ENCODE results near the gene CDH22. TPM values are rescaled to one million over a fixed set of nuclear protein-coding genes. Genes with fewer than 3 reads are reported as not detected.

The CDH22 gene
- total and polyA plus RNA-seq, 2 donors (not counting 1 experiment from before 2014, with no cell fraction given) = not detected

DNA sequence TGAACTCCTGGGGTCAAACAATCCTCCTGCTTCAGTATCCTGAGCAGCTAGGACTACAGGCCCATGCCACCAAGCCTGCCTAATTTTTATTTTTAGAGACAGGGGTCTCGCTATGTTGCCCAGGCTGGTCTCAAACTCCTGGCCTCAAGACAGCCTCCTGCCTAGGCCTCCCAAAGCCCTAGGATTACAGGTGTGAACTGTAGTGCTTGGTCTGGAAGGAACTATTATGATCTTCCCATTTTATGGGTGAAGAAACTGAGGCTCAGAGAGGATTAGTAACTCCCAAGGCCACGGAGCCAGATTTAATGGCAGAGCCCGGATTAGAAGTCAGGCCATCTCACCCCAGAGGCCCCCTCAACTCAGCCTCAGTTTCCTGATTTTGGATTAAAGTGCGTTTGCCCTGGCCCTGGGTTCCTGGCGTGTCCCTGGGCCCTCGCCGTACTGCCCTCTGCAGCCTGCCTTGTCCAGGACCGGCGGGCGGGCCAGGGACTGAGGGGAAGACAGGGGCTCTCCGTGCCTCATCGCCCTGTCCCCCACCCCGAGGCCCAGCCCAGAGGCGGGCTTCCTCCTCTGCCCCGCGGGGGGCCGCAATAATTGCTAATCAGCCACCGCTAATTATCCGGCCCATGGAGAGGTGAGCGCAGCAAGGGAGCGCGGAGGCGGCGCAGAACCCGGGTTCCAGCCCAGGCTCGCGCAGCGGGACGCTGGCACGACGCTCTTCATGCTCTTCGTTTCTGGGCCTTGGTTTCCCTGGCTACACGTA is 155.3 kb downstream of the CDH22 start:
- DNase-seq (ENCODE audit: low read depth in 2 of 2) = no peak
- TF ChIP-seq EZH2 (IDR thresholded peaks at IDR 0.05; ENCODE audit: low read length, missing control alignments) = no peak
- TF ChIP-seq, protein P1, sequence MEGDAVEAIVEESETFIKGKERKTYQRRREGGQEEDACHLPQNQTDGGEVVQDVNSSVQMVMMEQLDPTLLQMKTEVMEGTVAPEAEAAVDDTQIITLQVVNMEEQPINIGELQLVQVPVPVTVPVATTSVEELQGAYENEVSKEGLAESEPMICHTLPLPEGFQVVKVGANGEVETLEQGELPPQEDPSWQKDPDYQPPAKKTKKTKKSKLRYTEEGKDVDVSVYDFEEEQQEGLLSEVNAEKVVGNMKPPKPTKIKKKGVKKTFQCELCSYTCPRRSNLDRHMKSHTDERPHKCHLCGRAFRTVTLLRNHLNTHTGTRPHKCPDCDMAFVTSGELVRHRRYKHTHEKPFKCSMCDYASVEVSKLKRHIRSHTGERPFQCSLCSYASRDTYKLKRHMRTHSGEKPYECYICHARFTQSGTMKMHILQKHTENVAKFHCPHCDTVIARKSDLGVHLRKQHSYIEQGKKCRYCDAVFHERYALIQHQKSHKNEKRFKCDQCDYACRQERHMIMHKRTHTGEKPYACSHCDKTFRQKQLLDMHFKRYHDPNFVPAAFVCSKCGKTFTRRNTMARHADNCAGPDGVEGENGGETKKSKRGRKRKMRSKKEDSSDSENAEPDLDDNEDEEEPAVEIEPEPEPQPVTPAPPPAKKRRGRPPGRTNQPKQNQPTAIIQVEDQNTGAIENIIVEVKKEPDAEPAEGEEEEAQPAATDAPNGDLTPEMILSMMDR (conservative IDR thresholded peaks at IDR 0.05 in 1 of 2, IDR thresholded peaks at IDR 0.05 in 1 of 2; ENCODE audit: low read depth in 1 of 2, low read length in 2 of 2) = no peak
- Histone ChIP-seq H3K27me3 (ENCODE audit: control insufficient read depth, insufficient read depth, low read length) (peaks cover 6% of the 10 kb centered on the region), H3K27ac (ENCODE audit: insufficient read depth, low read length) (no peak overlapping the region), H2AFZ (ENCODE audit: low read length) (no peak overlapping the region), H4K20me1 (ENCODE audit: control insufficient read depth, extremely low read depth, insufficient read depth, low read length) (no peaks in the 10 kb centered on the region), H3K4me2 (ENCODE audit: extremely low read depth, insufficient read depth, low read length) (no peak overlapping the region), H3K79me2 (ENCODE audit: control insufficient read depth, insufficient read depth, low read length) (no peaks in the 10 kb centered on the region), H3K36me3 (ENCODE audit: control insufficient read depth, insufficient read depth, low read length) (no peaks in the 10 kb centered on the region), H3K9me3 (ENCODE audit: control insufficient read depth, insufficient read depth, low read depth, low read length) (no peaks in the 10 kb centered on the region), H3K9ac (ENCODE audit: insufficient read depth, low read length) (no peak overlapping the region), H3K4me3 (replicated peaks in 1 of 4; ENCODE audit: control extremely low read depth in 1 of 4, insufficient read depth in 1 of 4, low read depth in 3 of 4, low read length in 4 of 4) (no peak overlapping the region), H3K4me1 (ENCODE audit: control insufficient read depth, extremely low read depth, insufficient read depth, low read length) (no peaks in the 10 kb centered on the region)

- no peak for DNase-seq (ENCODE audit: low read depth in 2 of 2)
- no peak for TF ChIP-seq EZH2 (IDR thresholded peaks at IDR 0.05; ENCODE audit: low read length, missing control alignments)
- TF ChIP-seq, protein P1 (conservative IDR thresholded peaks at IDR 0.05 in 1 of 2, IDR thresholded peaks at IDR 0.05 in 1 of 2; ENCODE audit: low read depth in 1 of 2, low read length in 2 of 2) = peak in 1 of 2 donors; percentile 15
These were observed 156.4 kb downstream of the CDH22 start for GRCh38 chr20:46151936-46152335.

DNA sequence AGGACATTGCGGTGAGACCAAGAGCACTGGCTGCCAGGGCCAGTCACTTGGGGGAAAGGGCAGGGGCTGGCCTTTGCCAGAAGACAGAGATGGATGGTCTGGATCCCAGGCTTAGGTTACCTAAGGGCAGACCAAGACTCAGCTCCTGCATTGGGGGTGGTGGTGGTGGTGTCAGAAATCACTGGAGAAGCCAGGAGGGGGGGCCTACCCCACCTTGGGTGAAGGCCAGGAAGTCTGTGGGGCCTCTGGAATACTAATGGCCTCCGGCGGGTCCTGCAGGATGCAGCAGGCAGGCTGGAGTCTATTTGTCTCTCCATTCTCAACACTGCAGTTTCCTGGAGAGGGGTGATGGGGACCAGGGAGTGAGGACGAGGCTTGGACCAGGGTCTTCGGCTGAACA is 157.4 kb downstream of the CDH22 start:
- Histone ChIP-seq H3K79me2 (ENCODE audit: control insufficient read depth, insufficient read depth, low read length) (no peaks in the 10 kb centered on the region), H3K9ac (ENCODE audit: insufficient read depth, low read length) (no peak overlapping the region), H4K20me1 (ENCODE audit: control insufficient read depth, extremely low read depth, insufficient read depth, low read length) (no peaks in the 10 kb centered on the region), H3K4me3 (replicated peaks in 1 of 4; ENCODE audit: control extremely low read depth in 1 of 4, insufficient read depth in 1 of 4, low read depth in 3 of 4, low read length in 4 of 4) (no peak overlapping the region), H2AFZ (ENCODE audit: low read length) (no peak overlapping the region), H3K4me2 (ENCODE audit: extremely low read depth, insufficient read depth, low read length) (no peak overlapping the region), H3K27me3 (ENCODE audit: control insufficient read depth, insufficient read depth, low read length) (peaks cover 6% of the 10 kb centered on the region), H3K4me1 (ENCODE audit: control insufficient read depth, extremely low read depth, insufficient read depth, low read length) (no peaks in the 10 kb centered on the region), H3K9me3 (ENCODE audit: control insufficient read depth, insufficient read depth, low read depth, low read length) (no peaks in the 10 kb centered on the region), H3K27ac (ENCODE audit: insufficient read depth, low read length) (no peak overlapping the region), H3K36me3 (ENCODE audit: control insufficient read depth, insufficient read depth, low read length) (no peaks in the 10 kb centered on the region)
- no peak for DNase-seq (ENCODE audit: low read depth in 2 of 2)
- TF ChIP-seq, protein P1 (conservative IDR thresholded peaks at IDR 0.05 in 1 of 2, IDR thresholded peaks at IDR 0.05 in 1 of 2; ENCODE audit: low read depth in 1 of 2, low read length in 2 of 2) = no peak
- TF ChIP-seq EZH2 (IDR thresholded peaks at IDR 0.05; ENCODE audit: low read length, missing control alignments) = no peak

More at GRCh38 chr20:46151936-46152335, 156.4 kb downstream of the CDH22 start:
- H3K27ac ChIP-seq (ENCODE audit: insufficient read depth, low read length) = no peak overlapping the region
- no peaks in the 10 kb centered on the region for H3K4me1 ChIP-seq (ENCODE audit: control insufficient read depth, extremely low read depth, insufficient read depth, low read length)
- no peaks in the 10 kb centered on the region for H3K9me3 ChIP-seq (ENCODE audit: control insufficient read depth, insufficient read depth, low read depth, low read length)
- no peak overlapping the region for H2AFZ ChIP-seq (ENCODE audit: low read length)
- H4K20me1 ChIP-seq (ENCODE audit: control insufficient read depth, extremely low read depth, insufficient read depth, low read length) = no peaks in the 10 kb centered on the region
- H3K36me3 ChIP-seq (ENCODE audit: control insufficient read depth, insufficient read depth, low read length) = no peaks in the 10 kb centered on the region
- H3K79me2 ChIP-seq (ENCODE audit: control insufficient read depth, insufficient read depth, low read length) = no peaks in the 10 kb centered on the region
- H3K4me3 ChIP-seq (replicated peaks in 1 of 4; ENCODE audit: control extremely low read depth in 1 of 4, insufficient read depth in 1 of 4, low read depth in 3 of 4, low read length in 4 of 4) = no peak overlapping the region
- no peak overlapping the region for H3K4me2 ChIP-seq (ENCODE audit: extremely low read depth, insufficient read depth, low read length)
- peaks cover 6% of the 10 kb centered on the region for H3K27me3 ChIP-seq (ENCODE audit: control insufficient read depth, insufficient read depth, low read length)
- no peak overlapping the region for H3K9ac ChIP-seq (ENCODE audit: insufficient read depth, low read length)
